ENCODE data around the gene SLC16A10. TPM values are rescaled to one million over a fixed set of nuclear protein-coding genes. Genes with fewer than 3 reads are reported as not detected.
A peak's percentile ranks its signal among the peaks of the same experiment; 100 is the strongest.

SLC16A10 gene
- total RNA-seq, 2 donors from 2014 or later: 10.3 to 18.5 TPM

- no peaks in the 10 kb centered on the region for H3K9me3 ChIP-seq
- H3K27me3 ChIP-seq: no peaks in the 10 kb centered on the region
- TF ChIP-seq, protein P1, sequence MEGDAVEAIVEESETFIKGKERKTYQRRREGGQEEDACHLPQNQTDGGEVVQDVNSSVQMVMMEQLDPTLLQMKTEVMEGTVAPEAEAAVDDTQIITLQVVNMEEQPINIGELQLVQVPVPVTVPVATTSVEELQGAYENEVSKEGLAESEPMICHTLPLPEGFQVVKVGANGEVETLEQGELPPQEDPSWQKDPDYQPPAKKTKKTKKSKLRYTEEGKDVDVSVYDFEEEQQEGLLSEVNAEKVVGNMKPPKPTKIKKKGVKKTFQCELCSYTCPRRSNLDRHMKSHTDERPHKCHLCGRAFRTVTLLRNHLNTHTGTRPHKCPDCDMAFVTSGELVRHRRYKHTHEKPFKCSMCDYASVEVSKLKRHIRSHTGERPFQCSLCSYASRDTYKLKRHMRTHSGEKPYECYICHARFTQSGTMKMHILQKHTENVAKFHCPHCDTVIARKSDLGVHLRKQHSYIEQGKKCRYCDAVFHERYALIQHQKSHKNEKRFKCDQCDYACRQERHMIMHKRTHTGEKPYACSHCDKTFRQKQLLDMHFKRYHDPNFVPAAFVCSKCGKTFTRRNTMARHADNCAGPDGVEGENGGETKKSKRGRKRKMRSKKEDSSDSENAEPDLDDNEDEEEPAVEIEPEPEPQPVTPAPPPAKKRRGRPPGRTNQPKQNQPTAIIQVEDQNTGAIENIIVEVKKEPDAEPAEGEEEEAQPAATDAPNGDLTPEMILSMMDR (IDR thresholded peaks at IDR 0.05): no peak
- H3K27ac ChIP-seq: peak overlapping the region in 1 of 2 donors; percentile 58
- DNase-seq (ENCODE audit: low spot score): no peak
- peaks cover 0 to 13% of the 10 kb centered on the region in 2 donors for H3K4me1 ChIP-seq
- H3K36me3 ChIP-seq: peaks cover 13% of the 10 kb centered on the region
- no peak overlapping the region for H3K4me3 ChIP-seq
Measured at GRCh38 chr6:111263837-111264236, 176.5 kb downstream of the SLC16A10 start.

DNA sequence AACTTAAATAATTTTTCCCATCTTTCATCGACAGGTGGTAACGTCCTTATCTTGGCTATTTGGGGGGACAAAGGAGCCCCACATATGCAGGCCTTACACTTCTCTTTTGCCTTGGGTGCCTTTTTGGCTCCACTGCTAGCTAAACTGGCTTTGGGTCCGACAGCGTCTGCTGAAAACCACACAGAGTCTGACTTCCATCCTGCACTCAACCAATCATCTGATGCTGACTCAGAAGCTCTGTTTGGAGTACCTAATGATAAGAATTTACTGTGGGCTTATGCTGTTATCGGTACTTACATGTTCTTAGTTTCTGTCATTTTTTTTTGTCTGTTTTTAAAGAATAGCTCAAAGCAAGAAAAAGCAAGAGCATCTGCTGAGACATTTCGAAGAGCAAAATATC is 178.5 kb downstream of the SLC16A10 start:
- Histone ChIP-seq H3K27ac (peak overlapping the region in 1 of 2 donors; percentile 12), H3K4me1 (peaks cover 0 to under 1% of the 10 kb centered on the region in 2 donors), H3K36me3 (peaks cover 17% of the 10 kb centered on the region), H3K9me3 (no peaks in the 10 kb centered on the region), H3K27me3 (no peaks in the 10 kb centered on the region), H3K4me3 (no peak overlapping the region)
- DNase-seq (ENCODE audit: low spot score): no peak
- TF ChIP-seq, protein P1 (IDR thresholded peaks at IDR 0.05): no peak

DNA sequence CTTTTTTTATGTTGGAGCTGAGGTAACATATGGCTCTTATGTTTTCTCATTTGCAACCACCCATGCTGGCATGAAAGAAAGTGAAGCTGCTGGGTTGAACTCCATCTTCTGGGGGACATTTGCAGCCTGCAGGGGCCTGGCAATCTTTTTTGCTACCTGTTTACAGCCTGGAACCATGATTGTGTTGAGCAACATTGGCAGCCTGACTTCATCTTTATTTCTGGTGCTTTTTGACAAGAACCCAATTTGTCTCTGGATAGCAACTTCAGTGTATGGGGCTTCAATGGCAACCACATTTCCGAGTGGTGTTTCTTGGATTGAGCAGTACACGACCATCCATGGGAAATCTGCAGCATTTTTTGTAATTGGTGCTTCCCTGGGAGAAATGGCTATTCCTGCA is 179.0 kb downstream of the SLC16A10 start:
- Histone ChIP-seq H3K4me3 (no peak overlapping the region), H3K9me3 (no peaks in the 10 kb centered on the region), H3K27me3 (no peaks in the 10 kb centered on the region), H3K4me1 (no peaks in the 10 kb centered on the region), H3K27ac (peak overlapping the region in 1 of 2 donors; percentile 12), H3K36me3 (peaks cover 17% of the 10 kb centered on the region)
- no peak for DNase-seq (ENCODE audit: low spot score)
- TF ChIP-seq, protein P1 (IDR thresholded peaks at IDR 0.05): no peak

DNA sequence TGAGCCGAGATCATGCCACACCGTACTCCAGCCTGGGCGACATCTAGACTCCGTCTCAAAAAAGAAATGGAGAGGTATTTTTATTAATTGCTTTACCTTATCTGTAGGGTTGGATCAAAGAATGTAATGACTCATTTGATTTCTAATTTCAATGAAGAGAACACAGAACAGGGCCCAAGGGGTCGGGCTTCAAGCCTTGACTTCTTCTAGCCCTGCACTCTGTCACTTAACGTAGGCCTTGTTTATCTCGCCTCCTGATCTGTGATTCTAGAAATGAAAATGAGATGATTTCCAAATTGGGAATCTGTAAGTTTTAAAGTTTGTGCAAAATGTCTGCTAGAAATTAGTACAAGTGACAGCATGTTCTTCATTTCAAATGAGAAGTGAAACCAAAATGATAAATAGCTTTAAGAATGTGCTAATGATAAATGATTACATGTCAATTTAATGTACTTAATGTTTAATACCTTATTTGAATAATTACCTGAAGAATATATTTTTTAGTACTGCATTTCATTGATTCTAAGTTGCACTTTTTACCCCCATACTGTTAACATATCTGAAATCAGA is 180.5 kb downstream of the SLC16A10 start:
- peaks cover 17% of the 10 kb centered on the region for H3K36me3 ChIP-seq
- TF ChIP-seq, protein P1 (IDR thresholded peaks at IDR 0.05): no peak

GRCh38 chr6:111269401-111269970 is 182.2 kb downstream of the SLC16A10 start:
- DNase-seq (ENCODE audit: low spot score): no peak
- Histone ChIP-seq H3K27me3 (no peaks in the 10 kb centered on the region), H3K36me3 (peaks cover 29% of the 10 kb centered on the region), H3K4me3 (no peak overlapping the region), H3K27ac (no peak overlapping the region), H3K4me1 (no peaks in the 10 kb centered on the region), H3K9me3 (peaks cover 7 to 15% of the 10 kb centered on the region in 2 donors)
- TF ChIP-seq, protein P1 (IDR thresholded peaks at IDR 0.05): no peak

More for the DNA sequence above, 180.5 kb downstream of the SLC16A10 start:
- H3K4me1 ChIP-seq: no peaks in the 10 kb centered on the region
- no peak overlapping the region for H3K27ac ChIP-seq
- H3K9me3 ChIP-seq: no peaks in the 10 kb centered on the region
- H3K27me3 ChIP-seq: no peaks in the 10 kb centered on the region
- no peak for DNase-seq (ENCODE audit: low spot score)
- no peak overlapping the region for H3K4me3 ChIP-seq
